ENCODE measurements around the gene CANX. TPM values are rescaled to one million over a fixed set of nuclear protein-coding genes. Genes with fewer than 3 reads are reported as not detected.
A peak's percentile ranks its signal among the peaks of the same experiment; 100 is the strongest.

Gene CANX
- total and polyA plus RNA-seq, 2 of the 13 experiments (the other 11 are each of a cell fraction or from before 2014, with no cell fraction given), result 477 to 680 TPM

DNA sequence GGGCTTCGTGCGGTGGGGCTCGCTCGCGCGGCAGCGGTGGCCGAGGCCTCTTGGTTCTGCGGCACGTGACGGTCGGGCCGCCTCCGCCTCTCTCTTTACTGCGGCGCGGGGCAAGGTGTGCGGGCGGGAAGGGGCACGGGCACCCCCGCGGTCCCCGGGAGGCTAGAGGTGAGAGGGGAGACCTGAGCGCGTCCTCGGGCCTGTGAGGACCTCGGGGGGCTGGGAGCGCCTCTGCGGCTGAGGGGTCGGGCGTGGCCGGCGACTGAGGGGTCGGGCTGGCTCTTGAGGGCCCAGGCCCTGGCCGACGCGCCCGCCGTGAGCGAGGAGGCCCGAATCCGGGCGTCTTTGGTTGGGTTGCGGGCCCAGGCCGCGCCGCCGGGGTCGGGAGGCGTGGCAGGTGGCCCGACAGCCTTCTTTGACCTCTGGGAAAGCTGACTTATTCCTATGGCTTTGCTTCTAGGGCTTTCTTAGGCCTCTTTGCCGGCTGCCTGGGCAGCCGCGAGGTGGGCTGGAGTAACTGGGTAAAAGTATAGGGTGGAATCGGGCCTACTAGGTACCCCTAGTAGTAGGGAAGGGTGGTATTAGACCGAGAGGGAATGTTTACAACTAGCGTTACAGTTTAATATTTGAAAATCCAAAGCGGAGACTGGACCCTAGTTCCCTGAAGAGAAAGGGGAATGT is at the start of gene CANX (continued):
- TF ChIP-seq, protein P1, sequence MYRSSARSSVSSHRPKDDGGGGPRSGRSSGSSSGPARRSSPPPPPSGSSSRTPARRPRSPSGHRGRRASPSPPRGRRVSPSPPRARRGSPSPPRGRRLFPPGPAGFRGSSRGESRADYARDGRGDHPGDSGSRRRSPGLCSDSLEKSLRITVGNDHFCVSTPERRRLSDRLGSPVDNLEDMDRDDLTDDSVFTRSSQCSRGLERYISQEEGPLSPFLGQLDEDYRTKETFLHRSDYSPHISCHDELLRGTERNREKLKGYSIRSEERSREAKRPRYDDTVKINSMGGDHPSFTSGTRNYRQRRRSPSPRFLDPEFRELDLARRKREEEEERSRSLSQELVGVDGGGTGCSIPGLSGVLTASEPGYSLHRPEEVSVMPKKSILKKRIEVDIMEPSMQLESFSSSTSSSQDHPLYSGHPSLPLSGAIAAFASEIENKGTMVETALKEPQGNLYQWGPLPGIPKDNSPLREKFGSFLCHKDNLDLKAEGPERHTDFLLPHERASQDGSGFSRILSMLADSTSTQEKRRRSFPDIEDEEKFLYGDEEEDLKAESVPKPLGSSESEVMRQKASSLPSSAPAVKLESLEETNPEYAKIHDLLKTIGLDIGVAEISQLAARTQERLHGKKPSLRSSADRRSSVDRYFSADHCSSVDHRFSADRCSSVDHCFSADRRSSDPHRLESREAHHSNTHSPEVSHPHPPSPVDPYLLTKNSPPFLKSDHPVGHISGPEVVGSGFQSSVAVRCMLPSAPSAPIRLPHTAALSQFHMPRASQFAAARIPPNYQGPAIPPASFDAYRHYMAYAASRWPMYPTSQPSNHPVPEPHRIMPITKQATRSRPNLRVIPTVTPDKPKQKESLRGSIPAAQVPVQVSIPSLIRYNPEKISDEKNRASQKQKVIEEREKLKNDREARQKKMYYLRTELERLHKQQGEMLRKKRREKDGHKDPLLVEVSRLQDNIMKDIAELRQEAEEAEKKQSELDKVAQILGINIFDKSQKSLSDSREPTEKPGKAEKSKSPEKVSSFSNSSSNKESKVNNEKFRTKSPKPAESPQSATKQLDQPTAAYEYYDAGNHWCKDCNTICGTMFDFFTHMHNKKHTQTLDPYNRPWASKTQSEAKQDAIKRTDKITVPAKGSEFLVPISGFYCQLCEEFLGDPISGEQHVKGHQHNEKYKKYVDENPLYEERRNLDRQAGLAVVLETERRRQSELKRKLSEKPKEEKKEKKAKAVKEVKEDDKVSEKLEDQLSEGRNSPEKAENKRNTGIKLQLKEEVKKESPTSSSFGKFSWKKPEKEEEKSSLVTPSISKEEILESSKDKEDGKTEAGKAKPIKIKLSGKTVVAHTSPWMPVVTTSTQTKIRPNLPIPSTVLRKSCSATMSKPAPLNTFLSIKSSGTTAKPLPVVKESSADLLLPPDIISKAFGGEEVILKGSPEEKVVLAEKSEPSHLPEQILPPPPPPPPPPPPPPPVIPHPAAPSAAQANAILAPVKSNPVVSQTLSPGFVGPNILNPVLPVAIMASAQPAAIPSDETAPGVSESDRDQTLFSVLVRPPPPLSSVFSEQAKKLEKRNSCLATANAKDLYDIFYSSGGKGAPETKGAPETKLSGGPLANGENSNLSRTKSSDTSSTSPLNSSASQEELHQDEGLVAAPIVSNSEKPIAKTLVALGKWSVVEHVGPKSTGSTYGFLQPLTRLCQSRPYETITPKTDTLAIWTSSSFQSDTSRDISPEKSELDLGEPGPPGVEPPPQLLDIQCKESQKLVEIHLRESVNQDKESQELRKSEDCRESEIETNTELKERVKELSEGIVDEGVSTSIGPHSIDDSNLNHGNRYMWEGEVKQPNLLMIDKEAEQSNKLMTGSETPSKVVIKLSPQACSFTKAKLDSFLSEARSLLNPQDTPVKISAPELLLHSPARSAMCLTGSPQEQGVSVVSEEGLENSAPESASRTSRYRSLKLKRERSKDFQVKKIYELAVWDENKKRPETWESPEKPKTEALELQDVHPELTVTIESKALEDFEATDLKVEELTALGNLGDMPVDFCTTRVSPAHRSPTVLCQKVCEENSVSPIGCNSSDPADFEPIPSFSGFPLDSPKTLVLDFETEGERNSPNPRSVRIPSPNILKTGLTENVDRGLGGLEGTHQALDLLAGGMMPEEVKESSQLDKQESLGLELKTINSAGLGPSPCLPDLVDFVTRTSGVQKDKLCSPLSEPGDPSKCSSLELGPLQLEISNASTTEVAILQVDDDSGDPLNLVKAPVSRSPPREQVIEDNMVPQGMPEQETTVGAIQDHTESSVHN (CRISPR knock-in tag; IDR thresholded peaks at IDR 0.05), result no peak; the same call in 1 of the 2 replicates
- TF ChIP-seq, protein P2, sequence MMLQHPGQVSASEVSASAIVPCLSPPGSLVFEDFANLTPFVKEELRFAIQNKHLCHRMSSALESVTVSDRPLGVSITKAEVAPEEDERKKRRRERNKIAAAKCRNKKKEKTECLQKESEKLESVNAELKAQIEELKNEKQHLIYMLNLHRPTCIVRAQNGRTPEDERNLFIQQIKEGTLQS (CRISPR knock-in tag; IDR thresholded peaks at IDR 0.05), result 0 out of 2 replicates have a peak, but pooled peaks have one; percentile 41
- TF ChIP-seq, protein P3, sequence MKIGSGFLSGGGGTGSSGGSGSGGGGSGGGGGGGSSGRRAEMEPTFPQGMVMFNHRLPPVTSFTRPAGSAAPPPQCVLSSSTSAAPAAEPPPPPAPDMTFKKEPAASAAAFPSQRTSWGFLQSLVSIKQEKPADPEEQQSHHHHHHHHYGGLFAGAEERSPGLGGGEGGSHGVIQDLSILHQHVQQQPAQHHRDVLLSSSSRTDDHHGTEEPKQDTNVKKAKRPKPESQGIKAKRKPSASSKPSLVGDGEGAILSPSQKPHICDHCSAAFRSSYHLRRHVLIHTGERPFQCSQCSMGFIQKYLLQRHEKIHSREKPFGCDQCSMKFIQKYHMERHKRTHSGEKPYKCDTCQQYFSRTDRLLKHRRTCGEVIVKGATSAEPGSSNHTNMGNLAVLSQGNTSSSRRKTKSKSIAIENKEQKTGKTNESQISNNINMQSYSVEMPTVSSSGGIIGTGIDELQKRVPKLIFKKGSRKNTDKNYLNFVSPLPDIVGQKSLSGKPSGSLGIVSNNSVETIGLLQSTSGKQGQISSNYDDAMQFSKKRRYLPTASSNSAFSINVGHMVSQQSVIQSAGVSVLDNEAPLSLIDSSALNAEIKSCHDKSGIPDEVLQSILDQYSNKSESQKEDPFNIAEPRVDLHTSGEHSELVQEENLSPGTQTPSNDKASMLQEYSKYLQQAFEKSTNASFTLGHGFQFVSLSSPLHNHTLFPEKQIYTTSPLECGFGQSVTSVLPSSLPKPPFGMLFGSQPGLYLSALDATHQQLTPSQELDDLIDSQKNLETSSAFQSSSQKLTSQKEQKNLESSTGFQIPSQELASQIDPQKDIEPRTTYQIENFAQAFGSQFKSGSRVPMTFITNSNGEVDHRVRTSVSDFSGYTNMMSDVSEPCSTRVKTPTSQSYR (CRISPR knock-in tag; IDR thresholded peaks at IDR 0.05; ENCODE audit: borderline replicate concordance), result peak; percentile 20; the same call in 1 of the 2 replicates
- TF ChIP-seq SP140L (CRISPR knock-in tag; IDR thresholded peaks at IDR 0.05; ENCODE audit: borderline replicate concordance) (no peak), SMYD3 (CRISPR knock-in tag; IDR thresholded peaks at IDR 0.05) (no peak; the same call in 1 of the 2 replicates), ATRX (CRISPR knock-in tag; IDR thresholded peaks at IDR 0.05; ENCODE audit: borderline replicate concordance) (no peak), KLF6 (CRISPR knock-in tag; IDR thresholded peaks at IDR 0.05) (peak; percentile 60; the same call in 1 of the 2 replicates)
- TF ChIP-seq, protein P4, sequence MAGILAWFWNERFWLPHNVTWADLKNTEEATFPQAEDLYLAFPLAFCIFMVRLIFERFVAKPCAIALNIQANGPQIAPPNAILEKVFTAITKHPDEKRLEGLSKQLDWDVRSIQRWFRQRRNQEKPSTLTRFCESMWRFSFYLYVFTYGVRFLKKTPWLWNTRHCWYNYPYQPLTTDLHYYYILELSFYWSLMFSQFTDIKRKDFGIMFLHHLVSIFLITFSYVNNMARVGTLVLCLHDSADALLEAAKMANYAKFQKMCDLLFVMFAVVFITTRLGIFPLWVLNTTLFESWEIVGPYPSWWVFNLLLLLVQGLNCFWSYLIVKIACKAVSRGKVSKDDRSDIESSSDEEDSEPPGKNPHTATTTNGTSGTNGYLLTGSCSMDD (CRISPR knock-in tag; IDR thresholded peaks at IDR 0.05), result no peak
- TF ChIP-seq, protein P5, sequence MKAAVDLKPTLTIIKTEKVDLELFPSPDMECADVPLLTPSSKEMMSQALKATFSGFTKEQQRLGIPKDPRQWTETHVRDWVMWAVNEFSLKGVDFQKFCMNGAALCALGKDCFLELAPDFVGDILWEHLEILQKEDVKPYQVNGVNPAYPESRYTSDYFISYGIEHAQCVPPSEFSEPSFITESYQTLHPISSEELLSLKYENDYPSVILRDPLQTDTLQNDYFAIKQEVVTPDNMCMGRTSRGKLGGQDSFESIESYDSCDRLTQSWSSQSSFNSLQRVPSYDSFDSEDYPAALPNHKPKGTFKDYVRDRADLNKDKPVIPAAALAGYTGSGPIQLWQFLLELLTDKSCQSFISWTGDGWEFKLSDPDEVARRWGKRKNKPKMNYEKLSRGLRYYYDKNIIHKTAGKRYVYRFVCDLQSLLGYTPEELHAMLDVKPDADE (CRISPR knock-in tag; IDR thresholded peaks at IDR 0.05), result 0 out of 2 replicates have a peak, but pooled peaks have one; percentile 69
- TF ChIP-seq, protein P6, sequence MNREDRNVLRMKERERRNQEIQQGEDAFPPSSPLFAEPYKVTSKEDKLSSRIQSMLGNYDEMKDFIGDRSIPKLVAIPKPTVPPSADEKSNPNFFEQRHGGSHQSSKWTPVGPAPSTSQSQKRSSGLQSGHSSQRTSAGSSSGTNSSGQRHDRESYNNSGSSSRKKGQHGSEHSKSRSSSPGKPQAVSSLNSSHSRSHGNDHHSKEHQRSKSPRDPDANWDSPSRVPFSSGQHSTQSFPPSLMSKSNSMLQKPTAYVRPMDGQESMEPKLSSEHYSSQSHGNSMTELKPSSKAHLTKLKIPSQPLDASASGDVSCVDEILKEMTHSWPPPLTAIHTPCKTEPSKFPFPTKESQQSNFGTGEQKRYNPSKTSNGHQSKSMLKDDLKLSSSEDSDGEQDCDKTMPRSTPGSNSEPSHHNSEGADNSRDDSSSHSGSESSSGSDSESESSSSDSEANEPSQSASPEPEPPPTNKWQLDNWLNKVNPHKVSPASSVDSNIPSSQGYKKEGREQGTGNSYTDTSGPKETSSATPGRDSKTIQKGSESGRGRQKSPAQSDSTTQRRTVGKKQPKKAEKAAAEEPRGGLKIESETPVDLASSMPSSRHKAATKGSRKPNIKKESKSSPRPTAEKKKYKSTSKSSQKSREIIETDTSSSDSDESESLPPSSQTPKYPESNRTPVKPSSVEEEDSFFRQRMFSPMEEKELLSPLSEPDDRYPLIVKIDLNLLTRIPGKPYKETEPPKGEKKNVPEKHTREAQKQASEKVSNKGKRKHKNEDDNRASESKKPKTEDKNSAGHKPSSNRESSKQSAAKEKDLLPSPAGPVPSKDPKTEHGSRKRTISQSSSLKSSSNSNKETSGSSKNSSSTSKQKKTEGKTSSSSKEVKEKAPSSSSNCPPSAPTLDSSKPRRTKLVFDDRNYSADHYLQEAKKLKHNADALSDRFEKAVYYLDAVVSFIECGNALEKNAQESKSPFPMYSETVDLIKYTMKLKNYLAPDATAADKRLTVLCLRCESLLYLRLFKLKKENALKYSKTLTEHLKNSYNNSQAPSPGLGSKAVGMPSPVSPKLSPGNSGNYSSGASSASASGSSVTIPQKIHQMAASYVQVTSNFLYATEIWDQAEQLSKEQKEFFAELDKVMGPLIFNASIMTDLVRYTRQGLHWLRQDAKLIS (CRISPR knock-in tag; IDR thresholded peaks at IDR 0.05), result no peak

Measured in HepG2 (cell line).